IPS-20b (cell line): ENCODE data around the gene BIN1.
"Not testable (repeated sequence)": the region's sequence is repeated elsewhere in the genome, so short reads cannot be mapped to it uniquely, and the experiment has no call there.

Experiments used
- H3K27ac ChIP-seq: one replicate; pipeline ENCODE4 v1.5.1; 2013; ENCODE audit warnings: low read length
- H3K27me3 ChIP-seq: 2 replicates; pipeline ENCODE4 v1.6.1; 2013; ENCODE audit warnings: mild to moderate bottlenecking, low read length, inconsistent platforms; ENCODE audit not compliant: insufficient read depth
- H3K36me3 ChIP-seq: 2 replicates; pipeline ENCODE4 v1.6.1; 2013; ENCODE audit warnings: low read depth, mild to moderate bottlenecking, inconsistent platforms, low read length, moderate library complexity; ENCODE audit not compliant: insufficient read depth
- H3K4me1 ChIP-seq: 2 replicates; pipeline ENCODE4 v1.6.1; 2013; ENCODE audit warnings: mild to moderate bottlenecking, control low read depth, inconsistent platforms, low read length, moderate library complexity; ENCODE audit not compliant: insufficient read depth
- H3K4me3 ChIP-seq: 2 replicates; pipeline ENCODE4 v1.5.1; 2013; ENCODE audit warnings: mild to moderate bottlenecking, low read length, inconsistent platforms
- H3K9ac ChIP-seq: 2 replicates; pipeline ENCODE4 v1.6.1; 2013; ENCODE audit warnings: low read depth, mild to moderate bottlenecking, inconsistent platforms, low read length, moderate library complexity
- H3K9me3 ChIP-seq: 2 replicates; pipeline ENCODE4 v1.6.1; 2013; ENCODE audit warnings: mild to moderate bottlenecking, low read depth, low read length, inconsistent platforms; ENCODE audit not compliant: insufficient read depth

BIN1 gene

GRCh38 chr2:127129937-127130336 lies 23.0 kb upstream of the BIN1 start:
- no peaks in the 10 kb centered on the region for H3K36me3 ChIP-seq
- H3K27ac ChIP-seq, result no peak overlapping the region
- no peak overlapping the region for H3K4me3 ChIP-seq
- H3K9me3 ChIP-seq, result no peaks in the 10 kb centered on the region
- H3K4me1 ChIP-seq, result peaks cover 5% of the 10 kb centered on the region; the same call in 1 of the 2 replicates
- H3K9ac ChIP-seq, result no peak overlapping the region
- H3K27me3 ChIP-seq, result no peaks in the 10 kb centered on the region

GRCh38 chr2:127128445-127128904 lies 21.5 kb upstream of the BIN1 start:
- 0 out of 2 replicates have a peak overlapping the region, but pooled peaks have one; percentile 20 for H3K4me3 ChIP-seq
- no peak overlapping the region; the same call in 1 of the 2 replicates for H3K9ac ChIP-seq
- peaks cover 5% of the 10 kb centered on the region; the same call in 1 of the 2 replicates for H3K4me1 ChIP-seq

GRCh38 chr2:127125821-127126220 lies 18.9 kb upstream of the BIN1 start:
- Histone ChIP-seq H3K36me3 (no peaks in the 10 kb centered on the region), H3K9ac (no peak overlapping the region), H3K27ac (no peak overlapping the region), H3K4me1 (peaks cover 5% of the 10 kb centered on the region; the same call in 1 of the 2 replicates), H3K27me3 (no peaks in the 10 kb centered on the region), H3K4me3 (no peak overlapping the region), H3K9me3 (peaks cover 14% of the 10 kb centered on the region; the same call in 1 of the 2 replicates)

More at GRCh38 chr2:127128445-127128904, 21.5 kb upstream of the BIN1 start:
- no peaks in the 10 kb centered on the region for H3K27me3 ChIP-seq
- H3K27ac ChIP-seq, result no peak overlapping the region
- peaks cover under 1% of the 10 kb centered on the region; the same call in 1 of the 2 replicates for H3K9me3 ChIP-seq
- H3K36me3 ChIP-seq, result no peaks in the 10 kb centered on the region

- H3K36me3 ChIP-seq, result no peaks in the 10 kb centered on the region
These were observed 17.5 kb upstream of the BIN1 start for GRCh38 chr2:127124426-127124825.

GRCh38 chr2:127122361-127123027 lies 15.5 kb upstream of the BIN1 start:
- H3K4me3 ChIP-seq, result no peak overlapping the region
- H3K27ac ChIP-seq, result no peak overlapping the region
- H3K27me3 ChIP-seq, result no peaks in the 10 kb centered on the region
- H3K9me3 ChIP-seq, result peaks cover 18% of the 10 kb centered on the region
- no peak overlapping the region for H3K9ac ChIP-seq
- H3K36me3 ChIP-seq, result no peaks in the 10 kb centered on the region
- H3K4me1 ChIP-seq, result no peaks in the 10 kb centered on the region

More at GRCh38 chr2:127124426-127124825, 17.5 kb upstream of the BIN1 start:
- Histone ChIP-seq H3K4me3 (no peak overlapping the region), H3K4me1 (peaks cover 5% of the 10 kb centered on the region; the same call in 1 of the 2 replicates), H3K27me3 (no peaks in the 10 kb centered on the region), H3K9ac (no peak overlapping the region), H3K27ac (no peak overlapping the region), H3K9me3 (peaks cover 18% of the 10 kb centered on the region)

- no peak overlapping the region for H3K27ac ChIP-seq
- H3K9me3 ChIP-seq, result peaks cover 18% of the 10 kb centered on the region
- no peaks in the 10 kb centered on the region for H3K4me1 ChIP-seq
- H3K4me3 ChIP-seq, result no peak overlapping the region
- H3K9ac ChIP-seq, result no peak overlapping the region
- H3K36me3 ChIP-seq, result no peaks in the 10 kb centered on the region
- H3K27me3 ChIP-seq, result no peaks in the 10 kb centered on the region
These were observed 14.8 kb upstream of the BIN1 start for GRCh38 chr2:127121776-127122176.

- no peak overlapping the region for H3K4me3 ChIP-seq
- no peak overlapping the region for H3K27ac ChIP-seq
- no peaks in the 10 kb centered on the region for H3K27me3 ChIP-seq
- H3K4me1 ChIP-seq, result no peaks in the 10 kb centered on the region
- peaks cover 18% of the 10 kb centered on the region for H3K9me3 ChIP-seq
- H3K9ac ChIP-seq, result no peak overlapping the region
- H3K36me3 ChIP-seq, result no peaks in the 10 kb centered on the region
These were observed 14.4 kb upstream of the BIN1 start for GRCh38 chr2:127121353-127121752.

GRCh38 chr2:127120408-127120807 lies 13.5 kb upstream of the BIN1 start:
- H3K27ac ChIP-seq, H3K9ac ChIP-seq, H3K27me3 ChIP-seq, H3K4me3 ChIP-seq, H3K36me3 ChIP-seq, H3K4me1 ChIP-seq: not testable (repeated sequence)
- peaks cover 18% of the 10 kb centered on the region for H3K9me3 ChIP-seq

GRCh38 chr2:127118467-127118866 lies 11.5 kb upstream of the BIN1 start:
- Histone ChIP-seq H3K4me3 (no peak overlapping the region), H3K36me3 (no peaks in the 10 kb centered on the region), H3K9ac (no peak overlapping the region), H3K4me1 (no peaks in the 10 kb centered on the region), H3K9me3 (peaks cover 17% of the 10 kb centered on the region), H3K27me3 (no peaks in the 10 kb centered on the region; the same call in 1 of the 2 replicates), H3K27ac (no peak overlapping the region)

- H3K9ac ChIP-seq, result no peak overlapping the region
- H3K36me3 ChIP-seq, result no peaks in the 10 kb centered on the region
- no peaks in the 10 kb centered on the region for H3K4me1 ChIP-seq
- H3K27ac ChIP-seq, result no peak overlapping the region
- no peaks in the 10 kb centered on the region; the same call in 1 of the 2 replicates for H3K27me3 ChIP-seq
- peaks cover 13% of the 10 kb centered on the region for H3K9me3 ChIP-seq
- H3K4me3 ChIP-seq, result no peak overlapping the region
These were observed 11.1 kb upstream of the BIN1 start for GRCh38 chr2:127118038-127118437.

GRCh38 chr2:127117603-127118002 lies 10.6 kb upstream of the BIN1 start:
- H3K27ac ChIP-seq, result no peak overlapping the region
- H3K36me3 ChIP-seq, result no peaks in the 10 kb centered on the region
- no peak overlapping the region for H3K4me3 ChIP-seq
- H3K27me3 ChIP-seq, result no peaks in the 10 kb centered on the region; the same call in 1 of the 2 replicates
- no peaks in the 10 kb centered on the region for H3K4me1 ChIP-seq
- H3K9ac ChIP-seq, result no peak overlapping the region
- H3K9me3 ChIP-seq, result peaks cover 11% of the 10 kb centered on the region
